Measurements from ENCODE around the gene LRRC26.
A peak's percentile ranks its signal among the peaks of the same experiment; 100 is the strongest.

The LRRC26 gene

GRCh38 chr9:137181680-137182079 is 11.8 kb upstream of the LRRC26 start:
- DNase-seq, result no peak

GRCh38 chr9:137180491-137180890 is 10.6 kb upstream of the LRRC26 start:
- no peak for DNase-seq

DNA sequence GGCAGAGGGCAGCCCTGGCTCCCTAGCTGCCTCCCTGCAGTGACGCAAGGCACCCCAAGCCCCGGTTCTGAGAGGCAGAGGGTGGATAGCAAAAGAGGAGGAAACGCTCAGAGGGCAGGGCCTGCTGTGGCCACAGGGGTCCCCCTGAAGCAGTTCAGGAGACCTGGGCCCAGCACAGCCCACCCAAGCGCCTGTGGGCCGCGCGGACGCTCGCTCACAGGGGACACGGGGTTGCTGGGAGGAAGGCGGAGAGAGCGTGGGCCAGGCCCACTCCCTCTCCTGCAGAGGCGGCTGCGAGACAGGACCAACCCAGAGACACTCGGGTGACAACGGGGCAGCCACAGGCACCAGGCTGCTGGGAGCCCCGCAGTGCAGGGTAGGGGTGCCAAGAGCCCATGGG is 9.9 kb upstream of the LRRC26 start:
- no peak for DNase-seq

DNA sequence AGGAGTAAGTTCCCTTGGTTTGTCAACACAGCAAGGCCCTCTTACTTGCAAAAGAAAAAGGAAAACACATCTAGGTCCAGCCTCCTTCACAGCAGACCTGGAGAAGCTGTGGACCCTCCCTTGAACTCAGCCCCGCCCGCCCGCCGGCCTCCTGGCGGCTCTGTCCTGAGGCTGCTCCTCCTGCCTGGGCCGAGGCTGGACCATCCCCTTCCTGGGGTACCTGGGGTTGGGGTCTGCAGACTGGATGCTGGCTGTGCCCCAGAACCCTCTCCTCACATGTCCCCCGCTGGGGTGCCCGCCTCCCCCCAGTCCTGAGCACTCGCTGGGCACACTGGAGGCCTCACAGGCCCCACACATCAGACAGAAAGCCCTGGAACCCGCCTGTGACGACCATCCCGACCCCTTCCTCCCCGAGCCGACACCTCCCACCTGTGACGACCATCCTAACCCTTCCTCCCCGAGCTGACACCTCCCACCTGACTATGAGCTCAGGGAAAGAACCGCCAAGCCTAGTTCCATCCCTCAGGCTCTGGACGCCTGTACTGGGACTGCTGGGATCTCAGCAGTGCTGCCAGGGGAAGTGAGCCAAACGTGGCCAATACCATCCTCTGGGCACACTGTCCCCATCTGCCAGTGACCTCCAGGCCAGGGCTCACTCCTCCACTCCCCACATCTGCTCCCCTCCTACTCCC is 9.2 kb upstream of the LRRC26 start:
- DNase-seq, result no peak

DNA sequence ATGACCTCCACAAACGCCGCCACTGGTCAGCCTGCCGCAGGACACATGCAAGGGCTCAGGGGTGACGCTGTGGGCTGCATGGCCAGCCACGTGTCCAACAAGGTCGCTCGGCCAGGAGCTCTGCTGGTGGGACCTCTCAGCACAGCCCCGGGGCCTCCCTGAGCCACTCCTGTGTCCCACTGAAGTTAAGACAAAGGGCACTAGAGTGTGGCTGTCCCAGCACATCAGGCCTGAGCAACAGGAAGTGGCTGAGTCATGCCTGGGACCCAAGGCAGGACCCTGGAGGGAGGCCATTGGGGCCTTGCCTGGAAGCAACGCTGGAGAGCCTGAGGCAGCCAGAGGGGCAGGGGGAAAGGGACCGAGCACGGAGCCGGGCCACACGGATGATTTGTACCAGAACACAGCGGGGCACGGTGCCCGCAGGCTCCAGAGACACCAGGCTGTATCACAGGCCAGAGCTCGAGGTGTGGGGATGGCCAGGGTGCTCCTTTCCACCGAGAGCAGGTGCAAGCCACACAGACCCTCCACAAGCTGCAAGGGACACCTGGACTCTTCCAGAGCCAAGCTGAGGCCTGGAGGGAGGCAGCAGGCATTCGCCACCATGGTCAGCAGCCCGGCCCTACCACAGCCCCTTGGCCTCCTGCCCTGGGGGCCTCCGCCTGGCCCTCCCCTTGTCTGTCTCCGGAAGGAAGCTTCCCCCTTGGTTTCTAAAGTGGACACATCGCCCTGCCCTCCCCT is 8.5 kb upstream of the LRRC26 start:
- DNase-seq, result no peak

GRCh38 chr9:137176302-137177182 is 6.7 kb upstream of the LRRC26 start:
- DNase-seq, result no peak

- no peak for DNase-seq
Observed at GRCh38 chr9:137175345-137175961, 5.6 kb upstream of the LRRC26 start.

- DNase-seq, result no peak
Observed at GRCh38 chr9:137174722-137175293, 5.0 kb upstream of the LRRC26 start.

DNA sequence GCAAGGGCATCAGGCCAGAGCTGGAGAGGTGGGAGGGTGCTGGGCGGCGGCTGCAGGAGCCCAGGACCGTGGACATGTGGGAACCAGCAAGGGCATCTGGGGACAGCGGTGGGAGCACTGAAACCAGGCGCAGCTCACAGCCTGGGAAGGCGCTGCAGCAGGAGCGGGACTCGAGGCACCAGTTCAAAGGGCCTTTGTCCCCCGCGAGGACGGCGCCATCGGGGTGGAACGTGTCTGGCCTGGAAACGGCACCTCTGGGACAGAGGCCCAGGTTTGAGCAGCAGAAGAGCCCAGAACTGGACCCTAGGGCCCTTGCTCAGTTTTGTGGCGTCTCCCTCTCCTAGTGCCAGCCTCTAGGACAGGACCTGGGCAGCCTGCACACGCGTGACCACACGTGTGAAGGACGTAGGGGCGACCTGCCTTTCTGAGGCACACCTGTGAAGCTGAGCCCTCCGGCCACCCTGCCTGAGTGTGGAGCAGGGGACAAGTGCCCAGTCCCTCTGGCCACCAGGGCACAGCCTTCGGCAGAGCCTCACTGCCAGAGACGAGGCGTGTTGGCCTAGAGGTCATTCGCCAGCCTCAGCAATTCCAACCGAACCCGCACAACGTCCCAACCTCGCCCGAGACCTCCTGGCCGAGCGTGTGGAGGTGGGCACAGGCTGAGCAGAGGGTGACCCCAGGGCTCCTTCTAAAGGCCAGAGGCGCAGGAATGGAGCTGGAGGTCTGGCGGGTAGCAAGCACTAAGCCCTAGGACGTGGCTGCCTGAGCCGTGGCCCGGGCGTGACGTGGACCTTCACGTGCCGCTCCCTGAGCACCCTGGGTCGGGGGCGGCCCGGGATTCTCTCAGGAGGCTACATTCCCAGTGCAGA is 4.2 kb upstream of the LRRC26 start:
- no peak for DNase-seq

GRCh38 chr9:137172901-137173795 is 3.3 kb upstream of the LRRC26 start:
- DNase-seq, result no peak

DNA sequence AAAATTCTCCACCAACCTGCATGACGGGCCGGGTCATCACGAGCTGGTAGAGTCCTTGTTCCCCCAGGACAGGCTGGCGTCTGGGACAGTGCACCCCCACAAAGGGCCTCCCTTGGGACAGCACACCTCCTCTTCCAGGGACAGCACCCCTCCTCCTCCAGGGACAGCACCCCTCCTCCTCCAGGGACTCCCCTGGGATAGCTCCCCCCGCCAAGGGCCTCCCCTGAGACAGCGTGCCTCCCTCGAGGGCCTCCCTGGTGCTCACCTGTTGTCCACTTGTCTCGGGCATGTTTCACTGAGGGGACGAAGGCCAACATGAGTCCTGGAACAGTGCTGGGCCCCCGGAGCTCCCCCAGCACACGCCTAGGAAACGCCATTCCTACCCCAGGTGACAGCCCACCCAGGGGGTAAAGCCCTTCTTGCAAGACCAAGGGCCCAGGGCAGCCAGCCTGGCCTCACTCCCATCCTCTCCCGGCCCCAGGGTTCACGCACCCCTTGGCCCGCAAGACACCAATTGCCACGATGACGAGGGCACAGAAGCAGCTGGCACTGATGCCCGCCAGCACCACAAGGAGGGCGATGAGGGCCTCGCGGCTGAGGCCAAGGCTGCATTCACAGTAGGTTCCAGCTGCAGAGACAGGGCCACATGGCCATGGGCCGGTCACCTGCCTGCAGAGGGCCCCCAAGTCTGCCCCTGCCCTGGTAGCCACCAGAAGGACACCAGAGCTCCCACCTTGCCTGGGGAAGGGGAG is 1.5 kb upstream of the LRRC26 start:
- no peak for DNase-seq

- DNase-seq, result no peak
Observed at GRCh38 chr9:137170486-137171148, 766 bp upstream of the LRRC26 start.

DNA sequence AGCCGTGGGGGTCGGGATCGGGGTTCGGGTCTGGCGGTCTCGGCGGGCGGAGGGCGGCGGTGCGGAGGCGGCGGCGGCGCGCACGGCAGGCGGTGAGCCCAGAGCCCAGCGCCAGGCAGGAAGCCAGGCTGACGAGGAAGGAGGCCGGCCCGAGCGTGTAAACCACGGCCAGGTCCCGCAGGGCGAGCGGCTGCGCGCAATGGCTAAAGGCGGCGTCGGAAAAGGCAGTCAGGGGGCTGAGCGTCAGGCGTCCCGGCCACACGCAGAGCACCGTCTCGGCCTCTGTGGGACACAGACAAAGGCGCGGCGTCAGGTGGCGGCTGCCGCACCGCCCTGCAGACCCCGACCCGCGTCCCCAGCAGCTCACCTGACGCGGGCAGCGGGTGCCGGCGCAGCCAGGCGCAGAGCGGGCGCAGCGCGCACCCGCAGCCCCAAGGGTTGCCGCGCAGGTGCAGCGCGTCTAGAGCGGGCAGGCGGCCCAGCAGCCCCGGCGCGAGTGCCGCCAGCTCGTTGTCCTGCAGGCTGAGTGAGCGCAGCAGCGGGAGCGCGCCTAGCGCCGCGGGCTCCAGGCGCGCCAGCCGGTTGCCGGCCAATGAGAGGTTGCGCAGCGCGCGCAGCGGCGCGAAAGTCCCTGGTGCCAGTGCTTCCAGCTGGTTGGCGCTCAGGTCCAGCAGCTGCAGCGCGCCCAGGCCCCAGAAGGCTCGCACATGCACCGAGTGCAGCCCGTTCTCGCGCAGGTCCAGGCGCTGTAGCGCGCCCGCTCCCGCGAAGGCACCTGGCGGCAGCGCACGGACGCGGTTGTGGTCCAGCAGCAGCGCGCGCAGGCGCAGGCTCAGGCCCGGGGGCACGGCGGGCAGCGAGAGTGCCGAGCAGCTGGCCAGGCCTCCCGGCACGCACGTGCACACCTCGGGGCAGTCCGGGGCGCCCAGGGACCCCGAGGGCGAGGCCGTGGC is 671 bp downstream of the LRRC26 start:
- DNase-seq, result peak; percentile 88

GRCh38 chr9:137168573-137168903 is 1.3 kb downstream of the LRRC26 start:
- DNase-seq, result no peak

- peak; percentile 46 for DNase-seq
Observed at GRCh38 chr9:137167747-137168572, 1.9 kb downstream of the LRRC26 start.

DNA sequence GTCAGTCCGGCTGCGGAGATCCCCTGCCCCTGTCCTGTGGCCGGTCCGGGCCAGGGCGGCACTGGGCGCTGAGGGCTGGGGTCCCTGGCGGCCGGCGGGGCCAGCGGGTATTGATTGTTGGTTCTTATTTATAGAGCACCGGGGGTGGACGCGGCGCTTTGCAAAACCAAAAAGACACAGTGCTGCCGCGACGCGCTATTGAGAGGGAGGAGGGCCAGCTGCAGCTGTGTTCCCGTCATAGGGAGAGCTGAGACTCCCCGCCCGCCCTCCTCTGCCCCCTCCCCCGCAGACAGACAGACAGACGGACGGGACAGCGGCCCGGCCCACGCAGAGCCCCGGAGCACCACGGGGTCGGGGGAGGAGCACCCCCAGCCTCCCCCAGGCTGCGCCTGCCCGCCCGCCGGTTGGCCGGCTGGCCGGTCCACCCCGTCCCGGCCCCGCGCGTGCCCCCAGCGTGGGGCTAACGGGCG is 2.5 kb downstream of the LRRC26 start:
- no peak for DNase-seq
